HepG2 (cell line): Measurements from ENCODE around the gene RSBN1L. TPM values are rescaled to one million over a fixed set of nuclear protein-coding genes. Genes with fewer than 3 reads are reported as not detected.

Source experiments
- FOXC1 ChIP-seq: sonication (generic); formaldehyde crosslinking; IDR thresholded peaks from 2 replicates; pipeline ENCODE4 v1.8.0; 2022; ENCODE audit warnings: mild to moderate bottlenecking, missing genetic modification reagents, borderline replicate concordance
- HNRNPK ChIP-seq: fragments of 200-400 bp; formaldehyde crosslinking; IDR thresholded peaks from 2 replicates; pipeline ENCODE4 v1.6.1; 2018; ENCODE audit warnings: low read length, low read depth, moderate library complexity, mild to moderate bottlenecking; ENCODE audit not compliant: poor library complexity, severe bottlenecking
- ONECUT2 ChIP-seq: sonication (generic); formaldehyde crosslinking; IDR thresholded peaks from 2 replicates; pipeline ENCODE4 v1.4.0; 2020; ENCODE audit warnings: missing genetic modification reagents
- PLRG1 ChIP-seq: fragments of 450-650 bp; conservative IDR thresholded peaks from 2 replicates; pipeline ENCODE4 v1.6.1; 2016
- PRDM4 ChIP-seq: sonication (generic); formaldehyde crosslinking; IDR thresholded peaks from 2 replicates; pipeline ENCODE4 v1.9.0; 2021; ENCODE audit warnings: missing genetic modification reagents, borderline replicate concordance
- REST ChIP-seq, 2 experiments: IDR thresholded peaks; 2 replicates each; pipeline ENCODE4 v1.6.1; 2011 to 2012; ENCODE audit warnings: low read length in 2 of 2, borderline replicate concordance in 1 of 2, low read depth in 1 of 2, mild to moderate bottlenecking in 1 of 2, moderate library complexity in 1 of 2
- TSC22D2 ChIP-seq: sonication (generic); formaldehyde crosslinking; IDR thresholded peaks from 2 replicates; pipeline ENCODE4 v1.5.1; 2020; ENCODE audit warnings: missing genetic modification reagents, mild to moderate bottlenecking, borderline replicate concordance
- YY1 ChIP-seq: IDR thresholded peaks from 2 replicates; pipeline ENCODE4 v1.6.1; 2011; ENCODE audit warnings: low read length, low read depth, moderate library complexity, mild to moderate bottlenecking; ENCODE audit not compliant: insufficient read depth, insufficient replicate concordance
- ZBTB1 ChIP-seq: sonication (generic); formaldehyde crosslinking; IDR thresholded peaks from 2 replicates; pipeline ENCODE4 v1.4.0; 2020; ENCODE audit warnings: missing genetic modification reagents, borderline replicate concordance
- ZNF451 ChIP-seq: sonication (generic); formaldehyde crosslinking; IDR thresholded peaks from 2 replicates; pipeline ENCODE4 v1.5.0; 2020; ENCODE audit warnings: mild to moderate bottlenecking, missing genetic modification reagents
- ZNF646 ChIP-seq: sonication (generic); formaldehyde crosslinking; IDR thresholded peaks from 2 replicates; pipeline ENCODE4 v1.9.0; 2021; ENCODE audit warnings: mild to moderate bottlenecking, missing genetic modification reagents
- ZNF674 ChIP-seq: sonication (generic); formaldehyde crosslinking; IDR thresholded peaks from 2 replicates; pipeline ENCODE4 v1.5.0; 2020; ENCODE audit warnings: low read depth, mild to moderate bottlenecking, missing genetic modification reagents
- ZNF816 ChIP-seq: sonication (generic); formaldehyde crosslinking; IDR thresholded peaks from 2 replicates; pipeline ENCODE4 v1.8.0; 2022; ENCODE audit warnings: missing genetic modification reagents, mild to moderate bottlenecking, borderline replicate concordance
- polyA plus RNA-seq, 8 experiments: library from polyadenylated mRNA; depleted of rRNA in 3 of 8; stranded (reverse) in 7 of 8; unstranded in 1 of 8; fragments of >200 nt; fragmentation: Illumina TruSeq in 4 of 8; extraction: Trizol in 4 of 8; gene quantifications; 2 replicates each; pipeline versions ENCODE4 v1.2.1 to v1.2.3, GENCODE V29; 2011 to 2016; ENCODE audit warnings: low read depth in 4 of 8, missing spikeins in 1 of 8, mixed read lengths in 1 of 8; ENCODE audit not compliant: insufficient read depth in 1 of 8
- total RNA-seq, 5 experiments: library from RNA; depleted of rRNA; stranded (reverse); fragments of >200 nt; fragmentation: Illumina TruSeq; extraction: Trizol; gene quantifications; 2 replicates each; pipeline ENCODE4 v1.2.3, GENCODE V29; 2016; ENCODE audit warnings: low read depth in 1 of 5
- TF ChIP-seq, protein P1 (sequence below): sonication (generic); formaldehyde crosslinking; IDR thresholded peaks from 2 replicates; pipeline ENCODE4 v1.5.0; 2020; ENCODE audit warnings: missing genetic modification reagents

Gene RSBN1L
- total and polyA plus RNA-seq, 2 of the 13 experiments (the other 11 are each of a cell fraction or from before 2014, with no cell fraction given): 7.7 to 21.3 TPM

GRCh38 chr7:77696643-77697534 is 630 bp downstream of the RSBN1L start (continued):
- TF ChIP-seq REST (IDR thresholded peaks at IDR 0.05; ENCODE audit: borderline replicate concordance in 1 of 2, low read depth in 1 of 2, low read length in 2 of 2) (no peak), ZNF816 (CRISPR knock-in tag) (no peak), ZNF646 (no peak), ZNF674 (CRISPR knock-in tag) (no peak), TSC22D2 (CRISPR knock-in tag) (no peak), FOXC1 (CRISPR knock-in tag) (peak; percentile 88), PLRG1 (no peak), ZBTB1 (CRISPR knock-in tag) (no peak), ZNF451 (no peak), PRDM4 (CRISPR knock-in tag) (no peak), HNRNPK (no peak), ONECUT2 (CRISPR knock-in tag) (no peak), YY1 (no peak)
- TF ChIP-seq, protein P1, sequence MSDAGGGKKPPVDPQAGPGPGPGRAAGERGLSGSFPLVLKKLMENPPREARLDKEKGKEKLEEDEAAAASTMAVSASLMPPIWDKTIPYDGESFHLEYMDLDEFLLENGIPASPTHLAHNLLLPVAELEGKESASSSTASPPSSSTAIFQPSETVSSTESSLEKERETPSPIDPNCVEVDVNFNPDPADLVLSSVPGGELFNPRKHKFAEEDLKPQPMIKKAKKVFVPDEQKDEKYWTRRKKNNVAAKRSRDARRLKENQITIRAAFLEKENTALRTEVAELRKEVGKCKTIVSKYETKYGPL (CRISPR knock-in tag): no peak
